ENCODE results near the gene CCDC88C. TPM values are rescaled to one million over a fixed set of nuclear protein-coding genes. Genes with fewer than 3 reads are reported as not detected.

The CCDC88C gene
- total RNA-seq, 2 experiments from 2014 or later: 137 to 253 TPM

- intact Hi-C loops (cut with micrococcal nuclease; ENCODE audit: unreplicated experiment): no loop called here
- POLR2A ChIA-PET: interaction anchor here (0.9 to 1.7 kb wide), 3 partner anchors 8 to 14 kb away, joined by 3 to 5 read pairs (median 4); partner anchors contain the start of gene GPR68
- H3K9me3 ChIP-seq (ENCODE audit: low read length): no peaks in the 10 kb centered on the region
- no peak for TF ChIP-seq CTCF (conservative IDR thresholded peaks at IDR 0.05; ENCODE audit: low read length)
- no peak for TF ChIP-seq EZH2phosphoT487 (IDR thresholded peaks at IDR 0.05; ENCODE audit: borderline replicate concordance, low read depth, low read length)
- BruUV-seq (replicated peaks): no TSS peak
- no peaks in the 10 kb centered on the region for H4K20me1 ChIP-seq (ENCODE audit: insufficient read depth, low read length)
- H3K27ac ChIP-seq (ENCODE audit: low read depth, low read length, poor library complexity, severe bottlenecking): no peak overlapping the region
- no peaks in the 10 kb centered on the region for H3K79me2 ChIP-seq (ENCODE audit: insufficient read depth, low read depth, low read length)
- peak overlapping the region; percentile 50; the same call in 1 of the 2 replicates for H2AFZ ChIP-seq (ENCODE audit: low read length)
- H3K9me2 ChIP-seq (ENCODE audit: insufficient read depth, low read length): no peaks in the 10 kb centered on the region
- H3K4me1 ChIP-seq (ENCODE audit: insufficient read depth, low read length, poor library complexity, severe bottlenecking): peaks cover 42% of the 10 kb centered on the region
- H3K4me2 ChIP-seq (ENCODE audit: low read length): no peak overlapping the region
- no peak overlapping the region for H3K4me3 ChIP-seq (ENCODE audit: low read depth, low read length, poor library complexity, severe bottlenecking)
- H3K36me3 ChIP-seq (ENCODE audit: insufficient read depth, low read length): no peaks in the 10 kb centered on the region
- no peak for DNase-seq (ENCODE audit: low spot score)
- CTCF ChIA-PET (ENCODE audit: unreplicated experiment): no interaction called here
Measured at GRCh38 chr14:91258011-91258618, 159.5 kb downstream of the CCDC88C start.

- intact Hi-C loops (cut with micrococcal nuclease; ENCODE audit: unreplicated experiment): no loop called here
- peaks cover 48% of the 10 kb centered on the region for H3K4me1 ChIP-seq (ENCODE audit: insufficient read depth, low read length, poor library complexity, severe bottlenecking)
- H3K4me2 ChIP-seq (ENCODE audit: low read length): no peak overlapping the region
- H4K20me1 ChIP-seq (ENCODE audit: insufficient read depth, low read length): no peaks in the 10 kb centered on the region
- H2AFZ ChIP-seq (ENCODE audit: low read length): peak overlapping the region; percentile 50; the same call in 1 of the 2 replicates
- DNase-seq (ENCODE audit: low spot score): no peak
- no peaks in the 10 kb centered on the region for H3K9me3 ChIP-seq (ENCODE audit: low read length)
- no peak overlapping the region for H3K27ac ChIP-seq (ENCODE audit: low read depth, low read length, poor library complexity, severe bottlenecking)
- ChIA-PET CTCF (ENCODE audit: unreplicated experiment) (no interaction called here), POLR2A (interaction anchor here (0.9 to 1.7 kb wide), 3 partner anchors 9 to 13 kb away, joined by 3 to 5 read pairs (median 4); partner anchors contain the start of gene GPR68)
- no peaks in the 10 kb centered on the region for H3K79me2 ChIP-seq (ENCODE audit: insufficient read depth, low read depth, low read length)
- no peaks in the 10 kb centered on the region for H3K9me2 ChIP-seq (ENCODE audit: insufficient read depth, low read length)
- TF ChIP-seq CTCF (conservative IDR thresholded peaks at IDR 0.05; ENCODE audit: low read length) (no peak), EZH2phosphoT487 (IDR thresholded peaks at IDR 0.05; ENCODE audit: borderline replicate concordance, low read depth, low read length) (no peak)
- no peaks in the 10 kb centered on the region for H3K36me3 ChIP-seq (ENCODE audit: insufficient read depth, low read length)
- no peak overlapping the region for H3K4me3 ChIP-seq (ENCODE audit: low read depth, low read length, poor library complexity, severe bottlenecking)
- BruUV-seq (replicated peaks): no TSS peak
Measured at GRCh38 chr14:91257328-91258010, 160.2 kb downstream of the CCDC88C start.

GRCh38 chr14:91256661-91257060 is 161.0 kb downstream of the CCDC88C start:
- no peak overlapping the region for H3K4me2 ChIP-seq (ENCODE audit: low read length)
- no TSS peak for BruUV-seq (replicated peaks)
- no peaks in the 10 kb centered on the region for H3K36me3 ChIP-seq (ENCODE audit: insufficient read depth, low read length)
- POLR2A ChIA-PET: interaction anchor here (1.7 kb wide), 1 partner anchor 12 kb away, joined by 3 read pairs; no protein-coding TSS in a partner anchor
- H3K27ac ChIP-seq (ENCODE audit: low read depth, low read length, poor library complexity, severe bottlenecking): no peak overlapping the region
- no peaks in the 10 kb centered on the region for H4K20me1 ChIP-seq (ENCODE audit: insufficient read depth, low read length)
- H3K9me2 ChIP-seq (ENCODE audit: insufficient read depth, low read length): no peaks in the 10 kb centered on the region
- H3K4me3 ChIP-seq (ENCODE audit: low read depth, low read length, poor library complexity, severe bottlenecking): no peak overlapping the region
- H3K4me1 ChIP-seq (ENCODE audit: insufficient read depth, low read length, poor library complexity, severe bottlenecking): peaks cover 55% of the 10 kb centered on the region
- intact Hi-C loops (cut with micrococcal nuclease; ENCODE audit: unreplicated experiment): no loop called here
- no peak overlapping the region for H2AFZ ChIP-seq (ENCODE audit: low read length)
- CTCF ChIA-PET (ENCODE audit: unreplicated experiment): interaction anchor here (1.0 kb wide), 1 partner anchor 23 kb away, joined by 3 read pairs; no protein-coding TSS in a partner anchor
- no peaks in the 10 kb centered on the region for H3K9me3 ChIP-seq (ENCODE audit: low read length)
- no peak for TF ChIP-seq CTCF (conservative IDR thresholded peaks at IDR 0.05; ENCODE audit: low read length)
- TF ChIP-seq EZH2phosphoT487 (IDR thresholded peaks at IDR 0.05; ENCODE audit: borderline replicate concordance, low read depth, low read length): no peak
- H3K79me2 ChIP-seq (ENCODE audit: insufficient read depth, low read depth, low read length): no peaks in the 10 kb centered on the region
- DNase-seq (ENCODE audit: low spot score): no peak

Measured in OCI-LY7 (cell line).